Neural progenitor cell (in vitro differentiated cells): ENCODE results near the gene TAGAP. TPM values are rescaled to one million over a fixed set of nuclear protein-coding genes. Genes with fewer than 3 reads are reported as not detected.

Source experiments
- DNase-seq: peaks from one replicate; pipeline ENCODE4 v3.0.0-alpha.2; 2016; ENCODE audit warnings: low spot score
- H2AFZ ChIP-seq: fragments of 200-600 bp; sonication (generic); replicated peaks from 2 replicates; pipeline ENCODE4 v1.6.1; 2016; ENCODE audit warnings: antibody characterized with exemption
- H3F3A ChIP-seq: fragments of 200-600 bp; sonication (generic); 2 replicates; pipeline ENCODE4 v1.6.1; 2016; ENCODE audit warnings: antibody characterized with exemption, low read depth
- H3K27ac ChIP-seq: fragments of 200-600 bp; sonication (generic); 2 replicates; pipeline ENCODE4 v1.5.1; 2016; ENCODE audit warnings: mild to moderate bottlenecking
- H3K27me3 ChIP-seq: fragments of 200-600 bp; sonication (generic); 2 replicates; pipeline ENCODE4 v1.6.1; 2016; ENCODE audit warnings: mild to moderate bottlenecking, moderate library complexity
- H3K36me3 ChIP-seq: fragments of 200-600 bp; sonication (generic); 2 replicates; pipeline ENCODE4 v1.5.1; 2016
- H3K4me1 ChIP-seq: fragments of 200-600 bp; sonication (generic); 2 replicates; pipeline ENCODE4 v1.6.1; 2016; ENCODE audit warnings: mixed run types
- H3K4me2 ChIP-seq: fragments of 200-600 bp; sonication (generic); 2 replicates; pipeline ENCODE4 v1.6.1; 2016
- H3K4me3 ChIP-seq: fragments of 200-600 bp; sonication (generic); 2 replicates; pipeline ENCODE4 v1.5.1; 2016
- H3K79me2 ChIP-seq: fragments of 200-600 bp; sonication (generic); 2 replicates; pipeline ENCODE4 v1.6.1; 2016; ENCODE audit warnings: low read depth
- H3K9ac ChIP-seq: fragments of 200-600 bp; sonication (generic); 2 replicates; pipeline ENCODE4 v1.6.1; 2016
- H3K9me3 ChIP-seq: fragments of 200-600 bp; sonication (generic); 2 replicates; pipeline ENCODE4 v1.5.1; 2016; ENCODE audit warnings: low read depth
- H4K20me1 ChIP-seq: fragments of 200-600 bp; sonication (generic); 2 replicates; pipeline ENCODE4 v1.6.1; 2016; ENCODE audit warnings: low read depth
- H3K27ac Mint-ChIP-seq: 3 replicates; pipeline ENCODE4 v1.8.0; 2021; ENCODE audit warnings: mixed read lengths
- H3K27me3 Mint-ChIP-seq: 2 replicates; pipeline ENCODE4 v1.8.0; 2022; ENCODE audit warnings: low read depth, mild to moderate bottlenecking, inconsistent platforms, moderate library complexity, mixed read lengths; ENCODE audit not compliant: insufficient read depth
- H3K36me3 Mint-ChIP-seq: 3 replicates; pipeline ENCODE4 v1.8.0; 2021; ENCODE audit warnings: mixed read lengths
- H3K4me1 Mint-ChIP-seq: 3 replicates; pipeline ENCODE4 v1.8.0; 2021; ENCODE audit warnings: mixed read lengths
- H3K4me3 Mint-ChIP-seq: 3 replicates; pipeline ENCODE4 v1.8.0; 2021; ENCODE audit warnings: mild to moderate bottlenecking, moderate library complexity, mixed read lengths
- H3K9me3 Mint-ChIP-seq: 3 replicates; pipeline ENCODE4 v1.8.0; 2020; ENCODE audit warnings: mixed read lengths
- CTCF ChIP-seq: fragments of 200-600 bp; sonication (generic); IDR thresholded peaks from 2 replicates; pipeline ENCODE4 v1.5.1; 2017; ENCODE audit warnings: antibody characterized with exemption, mild to moderate bottlenecking
- EZH2 ChIP-seq: fragments of 200-600 bp; sonication (generic); IDR thresholded peaks from 2 replicates; pipeline ENCODE4 v1.6.1; 2017; ENCODE audit warnings: antibody characterized with exemption, mild to moderate bottlenecking, moderate library complexity
- EZH2phosphoT487 ChIP-seq: fragments of 200-600 bp; sonication (generic); IDR thresholded peaks from 2 replicates; pipeline ENCODE4 v1.6.1; 2017; ENCODE audit warnings: antibody characterized with exemption
- total RNA-seq: library from RNA; depleted of rRNA; stranded (reverse); fragments of >200 nt; gene quantifications from 2 replicates; pipeline ENCODE4 v1.2.3, GENCODE V29; 2015; ENCODE audit warnings: low replicate concordance

Gene TAGAP
- total RNA-seq, 1 donor from 2014 or later = not detected

- no peaks in the 10 kb centered on the region for H3K27me3 Mint-ChIP-seq
- no peaks in the 10 kb centered on the region for H3F3A ChIP-seq
- H3K36me3 Mint-ChIP-seq = no peaks in the 10 kb centered on the region
- H3K9ac ChIP-seq = no peak overlapping the region
- no peak for DNase-seq
- no peaks in the 10 kb centered on the region for H4K20me1 ChIP-seq
- no peak overlapping the region for H2AFZ ChIP-seq
- H3K27ac ChIP-seq = no peak overlapping the region
- no peak overlapping the region for H3K4me3 ChIP-seq
- H3K9me3 ChIP-seq = no peaks in the 10 kb centered on the region
- H3K36me3 ChIP-seq = no peaks in the 10 kb centered on the region
- no peaks in the 10 kb centered on the region for H3K79me2 ChIP-seq
- no peaks in the 10 kb centered on the region for H3K4me1 Mint-ChIP-seq
- H3K27me3 ChIP-seq = no peaks in the 10 kb centered on the region
- no peak overlapping the region for H3K27ac Mint-ChIP-seq
- no peaks in the 10 kb centered on the region for H3K9me3 Mint-ChIP-seq
- TF ChIP-seq EZH2 (no peak), EZH2phosphoT487 (no peak), CTCF (no peak)
- no peaks in the 10 kb centered on the region for H3K4me1 ChIP-seq
- H3K4me2 ChIP-seq = no peak overlapping the region
- H3K4me3 Mint-ChIP-seq = no peak overlapping the region
These were observed 8.9 kb downstream of the TAGAP start for GRCh38 chr6:159035891-159036290.

- no peaks in the 10 kb centered on the region for H3F3A ChIP-seq
- H3K36me3 ChIP-seq = no peaks in the 10 kb centered on the region
- H4K20me1 ChIP-seq = no peaks in the 10 kb centered on the region
- no peak overlapping the region for H3K4me2 ChIP-seq
- Mint-ChIP-seq H3K27ac (no peak overlapping the region), H3K4me3 (no peak overlapping the region), H3K27me3 (no peaks in the 10 kb centered on the region), H3K36me3 (no peaks in the 10 kb centered on the region), H3K4me1 (no peaks in the 10 kb centered on the region), H3K9me3 (no peaks in the 10 kb centered on the region)
- H2AFZ ChIP-seq = no peak overlapping the region
- H3K9ac ChIP-seq = no peak overlapping the region
- no peaks in the 10 kb centered on the region for H3K79me2 ChIP-seq
- no peaks in the 10 kb centered on the region for H3K9me3 ChIP-seq
- H3K4me3 ChIP-seq = no peak overlapping the region
- no peaks in the 10 kb centered on the region for H3K27me3 ChIP-seq
- no peak overlapping the region for H3K27ac ChIP-seq
- H3K4me1 ChIP-seq = no peaks in the 10 kb centered on the region
- no peak for DNase-seq
- no peak for TF ChIP-seq CTCF
- TF ChIP-seq EZH2phosphoT487 = no peak
- TF ChIP-seq EZH2 = no peak
These were observed 11.4 kb downstream of the TAGAP start for GRCh38 chr6:159033160-159034049.

- Mint-ChIP-seq H3K9me3 (no peaks in the 10 kb centered on the region), H3K27ac (no peak overlapping the region), H3K4me3 (no peak overlapping the region)
These were observed 12.9 kb downstream of the TAGAP start for GRCh38 chr6:159031846-159032245.

More at GRCh38 chr6:159031846-159032245, 12.9 kb downstream of the TAGAP start:
- Histone ChIP-seq H3K9ac (no peak overlapping the region), H2AFZ (no peak overlapping the region), H4K20me1 (no peaks in the 10 kb centered on the region), H3F3A (no peaks in the 10 kb centered on the region), H3K9me3 (no peaks in the 10 kb centered on the region), H3K4me1 (no peaks in the 10 kb centered on the region), H3K36me3 (no peaks in the 10 kb centered on the region), H3K27me3 (no peaks in the 10 kb centered on the region), H3K4me3 (no peak overlapping the region), H3K79me2 (no peaks in the 10 kb centered on the region), H3K27ac (no peak overlapping the region), H3K4me2 (no peak overlapping the region)
- DNase-seq = no peak
- H3K4me1 Mint-ChIP-seq = no peaks in the 10 kb centered on the region
- TF ChIP-seq CTCF (no peak), EZH2 (no peak), EZH2phosphoT487 (no peak)
- H3K27me3 Mint-ChIP-seq = no peaks in the 10 kb centered on the region
- no peaks in the 10 kb centered on the region for H3K36me3 Mint-ChIP-seq
